H1 (cell line): ENCODE measurements around the gene PTRH1. TPM values are rescaled to one million over a fixed set of nuclear protein-coding genes. Genes with fewer than 3 reads are reported as not detected.

Experiments
- ASH2L ChIP-seq: fragments of 200-600, 300-600 bp; sonication (generic); IDR thresholded peaks from one replicate; pipeline ENCODE4 v1.7.1; 2017; ENCODE audit warnings: low read length
- BACH1 ChIP-seq: IDR thresholded peaks from 2 replicates; pipeline ENCODE4 v1.6.1; 2012; ENCODE audit warnings: low read length, improper control_type of control experiment
- BCL11A ChIP-seq, 2 experiments: IDR thresholded peaks; one replicate each; pipeline ENCODE4 v1.6.1; 2011; ENCODE audit warnings: low read depth in 2 of 2, low read length in 2 of 2, mild to moderate bottlenecking in 2 of 2
- CBX5 ChIP-seq: fragments of 300-800, 300-1000 bp; sonication (generic); IDR thresholded peaks from 2 replicates; pipeline ENCODE4 v1.7.1; 2016; ENCODE audit warnings: antibody characterized with exemption, low read length, low read depth
- CEBPB ChIP-seq: IDR thresholded peaks from 2 replicates; pipeline ENCODE4 v1.6.1; 2012; ENCODE audit warnings: low read depth, low read length
- CTBP2 ChIP-seq: IDR thresholded peaks from 2 replicates; pipeline ENCODE4 v1.7.0; 2011; ENCODE audit warnings: borderline replicate concordance, mild to moderate bottlenecking, moderate library complexity, mixed read lengths, low read length; ENCODE audit not compliant: insufficient read depth, insufficient read length
- EGR1 ChIP-seq: IDR thresholded peaks from 2 replicates; pipeline ENCODE4 v1.6.1; 2011; ENCODE audit warnings: low read depth, low read length, borderline replicate concordance
- GABPA ChIP-seq: IDR thresholded peaks from 2 replicates; pipeline ENCODE4 v1.6.1; 2011; ENCODE audit warnings: mild to moderate bottlenecking, low read length, moderate library complexity, borderline replicate concordance; ENCODE audit not compliant: insufficient read depth
- HDAC6 ChIP-seq: IDR thresholded peaks from one replicate; pipeline ENCODE4 v1.7.1; 2012; ENCODE audit warnings: low read depth, mild to moderate bottlenecking, inconsistent platforms, low read length, moderate library complexity
- JUN ChIP-seq: IDR thresholded peaks from 2 replicates; pipeline ENCODE4 v1.6.1; 2011; ENCODE audit warnings: low read depth, mild to moderate bottlenecking, improper control_type of control experiment, low read length
- MAFK ChIP-seq: IDR thresholded peaks from 2 replicates; pipeline ENCODE4 v1.6.1; 2012; ENCODE audit warnings: low read depth, mild to moderate bottlenecking, improper control_type of control experiment, low read length
- PHF8 ChIP-seq: fragments of 200-600 bp; sonication (generic); conservative IDR thresholded peaks from 2 replicates; pipeline ENCODE4 v1.7.1; 2012; ENCODE audit warnings: low read depth, mild to moderate bottlenecking, inconsistent platforms, low read length, moderate library complexity
- RFX5 ChIP-seq: IDR thresholded peaks from 2 replicates; pipeline ENCODE4 v1.6.1; 2011; ENCODE audit warnings: low read depth, low read length, improper control_type of control experiment, borderline replicate concordance
- TAF7 ChIP-seq: optimal IDR thresholded peaks from 2 replicates; pipeline ENCODE3; 2011; ENCODE audit warnings: low read depth, mild to moderate bottlenecking, inconsistent platforms, low read length, moderate library complexity, borderline replicate concordance
- ZNF274 ChIP-seq: IDR thresholded peaks from 2 replicates; pipeline ENCODE4 v1.7.0; 2012; ENCODE audit warnings: low read length, borderline replicate concordance; ENCODE audit errors: extremely low read depth
- polyA plus RNA-seq, 7 experiments: library from polyadenylated mRNA; depleted of rRNA in 3 of 7; stranded (reverse) in 5 of 7; unstranded in 2 of 7; fragments of >200 nt in 5 of 7; fragments of 200-250 nt in 2 of 7; gene quantifications; 1 replicate in 5 of 7; 2 replicates in 1 of 7; 4 replicates in 1 of 7; pipeline versions ENCODE4 v1.2.1 to v1.2.3, GENCODE V29; 2011 to 2013; ENCODE audit warnings: missing spikeins in 2 of 7, mixed read lengths in 2 of 7
- total RNA-seq: library from RNA; stranded (reverse); fragmentation: NEBNext Ultra II Directional; extraction: Animal tissue kit (Norgen Biotek cat#: 25700); gene quantifications from 2 replicates; pipeline ENCODE4 v1.2.1, GENCODE V29; 2021

PTRH1 gene
- total and polyA plus RNA-seq, 2 of the 8 experiments (the other 6 are each of a cell fraction or from before 2014, with no cell fraction given) = 11.1 to 19.8 TPM

GRCh38 chr9:127712371-127712770, 3.1 kb downstream of the PTRH1 start (continued):
- TF ChIP-seq ASH2L (peak; percentile 22), CTBP2 (no peak), GABPA (no peak), BCL11A (IDR thresholded peaks at IDR 0.05; ENCODE audit: low read depth in 2 of 2, low read length in 2 of 2) (no peak), TAF7 (no peak), CEBPB (no peak), HDAC6 (no peak), BACH1 (no peak), CBX5 (no peak), RFX5 (no peak), PHF8 (no peak), EGR1 (no peak), JUN (no peak), MAFK (no peak), ZNF274 (no peak)
